Chondrocyte (in vitro differentiated cells): Measurements from ENCODE around the gene KCNA3. TPM values are rescaled to one million over a fixed set of nuclear protein-coding genes. Genes with fewer than 3 reads are reported as not detected.

Source experiments
- DNase-seq: peaks from one replicate; pipeline ENCODE4 v3.0.0; 2021; ENCODE audit warnings: mixed read lengths, low spot score
- H3K27ac Mint-ChIP-seq: one replicate; pipeline ENCODE4 v1.8.0; 2021; ENCODE audit warnings: mild to moderate bottlenecking, moderate library complexity, mixed read lengths; ENCODE audit not compliant: unreplicated experiment
- H3K27me3 Mint-ChIP-seq: 2 replicates; pipeline ENCODE4 v1.8.0; 2021; ENCODE audit warnings: low read depth, mixed read lengths
- H3K36me3 Mint-ChIP-seq: 2 replicates; pipeline ENCODE4 v1.8.0; 2021; ENCODE audit warnings: low read depth, mixed read lengths
- H3K4me1 Mint-ChIP-seq: 2 replicates; pipeline ENCODE4 v1.8.0; 2021; ENCODE audit warnings: low read depth, mild to moderate bottlenecking, mixed read lengths
- H3K4me3 Mint-ChIP-seq: one replicate; pipeline ENCODE4 v1.8.0; 2021; ENCODE audit warnings: mild to moderate bottlenecking, moderate library complexity, mixed read lengths; ENCODE audit not compliant: unreplicated experiment
- H3K9me3 Mint-ChIP-seq: 2 replicates; pipeline ENCODE4 v1.8.0; 2021; ENCODE audit warnings: low read depth, mixed read lengths
- CTCF ChIP-seq: fragments of 200-600 bp; sonication (generic); IDR thresholded peaks from 2 replicates; pipeline ENCODE4 v1.5.0; 2021; ENCODE audit warnings: antibody characterized with exemption, mild to moderate bottlenecking, moderate library complexity
- total RNA-seq: library from RNA; stranded (reverse); gene quantifications from 3 replicates; pipeline ENCODE4 v1.2.1, GENCODE V29; 2021

Gene KCNA3
- total RNA-seq, 1 donor from 2014 or later = not detected

GRCh38 chr1:110650609-110651008 lies 24.1 kb downstream of the KCNA3 start:
- H3K27me3 Mint-ChIP-seq = peaks cover 15% of the 10 kb centered on the region
- TF ChIP-seq CTCF = no peak
- no peak for DNase-seq
- no peaks in the 10 kb centered on the region for H3K9me3 Mint-ChIP-seq
- H3K4me3 Mint-ChIP-seq = no peak overlapping the region
- no peaks in the 10 kb centered on the region for H3K4me1 Mint-ChIP-seq
- H3K36me3 Mint-ChIP-seq = no peaks in the 10 kb centered on the region
- H3K27ac Mint-ChIP-seq = no peak overlapping the region

GRCh38 chr1:110648417-110648816 lies 26.3 kb downstream of the KCNA3 start:
- TF ChIP-seq CTCF = no peak
- H3K27ac Mint-ChIP-seq = no peak overlapping the region
- H3K36me3 Mint-ChIP-seq = no peaks in the 10 kb centered on the region
- H3K27me3 Mint-ChIP-seq = peaks cover 9% of the 10 kb centered on the region
- no peaks in the 10 kb centered on the region for H3K9me3 Mint-ChIP-seq
- no peak overlapping the region for H3K4me3 Mint-ChIP-seq
- no peak for DNase-seq
- H3K4me1 Mint-ChIP-seq = no peaks in the 10 kb centered on the region

- TF ChIP-seq CTCF = no peak
- H3K4me1 Mint-ChIP-seq = no peaks in the 10 kb centered on the region
- H3K27ac Mint-ChIP-seq = no peak overlapping the region
- peaks cover 6% of the 10 kb centered on the region for H3K27me3 Mint-ChIP-seq
- no peak overlapping the region for H3K4me3 Mint-ChIP-seq
- H3K9me3 Mint-ChIP-seq = no peaks in the 10 kb centered on the region
- H3K36me3 Mint-ChIP-seq = no peaks in the 10 kb centered on the region
- no peak for DNase-seq
These were observed 27.4 kb downstream of the KCNA3 start for GRCh38 chr1:110647254-110647891.

- no peaks in the 10 kb centered on the region for H3K9me3 Mint-ChIP-seq
- H3K27ac Mint-ChIP-seq = no peak overlapping the region
- TF ChIP-seq CTCF = no peak
- no peak for DNase-seq
- no peak overlapping the region for H3K4me3 Mint-ChIP-seq
- no peaks in the 10 kb centered on the region for H3K4me1 Mint-ChIP-seq
- H3K27me3 Mint-ChIP-seq = peaks cover 8% of the 10 kb centered on the region
- H3K36me3 Mint-ChIP-seq = no peaks in the 10 kb centered on the region
These were observed 28.7 kb downstream of the KCNA3 start for GRCh38 chr1:110645821-110646735.

- H3K27me3 Mint-ChIP-seq = peaks cover 11% of the 10 kb centered on the region
- H3K9me3 Mint-ChIP-seq = no peaks in the 10 kb centered on the region
- H3K27ac Mint-ChIP-seq = no peak overlapping the region
- no peaks in the 10 kb centered on the region for H3K4me1 Mint-ChIP-seq
- DNase-seq = no peak
- H3K4me3 Mint-ChIP-seq = no peak overlapping the region
- H3K36me3 Mint-ChIP-seq = no peaks in the 10 kb centered on the region
- no peak for TF ChIP-seq CTCF
These were observed 29.5 kb downstream of the KCNA3 start for GRCh38 chr1:110645211-110645610.
